Stimulated activated CD8-positive, alpha-beta memory T cell treated with anti-CD3 and anti-CD28 coated beads, Interleukin-15, amount 100 ng/mL, for 4 hours (primary cell): ENCODE measurements around the gene NOP14.
"Not testable (repeated sequence)": the region's sequence is repeated elsewhere in the genome, so short reads cannot be mapped to it uniquely, and the experiment has no call there.

ENCODE experiments used
- DNase-seq, 2 donors: peaks; one replicate each; pipeline ENCODE4 v3.0.0-alpha.2; 2020; ENCODE audit warnings: low read depth in 2 of 2

The NOP14 gene

DNA sequence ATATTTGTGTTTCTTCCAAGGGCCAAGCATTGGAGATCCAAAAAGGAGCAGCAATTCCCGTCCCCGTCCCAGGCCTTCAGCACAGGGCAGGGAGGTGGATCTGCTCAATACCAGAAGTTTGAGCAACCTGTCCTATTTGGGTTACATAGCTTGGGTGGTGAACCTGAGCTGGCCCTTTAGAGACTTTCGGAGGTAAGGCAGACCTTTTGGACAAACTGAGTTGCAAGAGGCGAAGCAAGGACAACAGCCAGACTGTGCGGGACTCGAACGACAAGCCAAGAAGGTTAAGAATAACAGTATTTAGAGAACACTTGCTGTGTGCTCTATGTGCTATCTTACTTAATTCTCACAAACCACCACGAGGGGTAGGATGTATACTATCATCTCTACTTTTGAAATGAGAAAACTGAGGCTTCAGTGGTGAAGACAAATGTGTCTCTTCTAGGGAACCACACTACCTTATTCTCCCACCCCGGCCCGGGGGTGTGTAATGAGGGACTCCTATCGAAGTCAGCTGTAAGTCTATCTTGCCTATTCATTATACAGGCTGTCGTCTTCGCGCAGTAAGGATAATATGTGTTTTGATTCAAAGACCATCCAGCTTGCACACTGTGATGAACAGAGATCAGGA is 1.3 kb downstream of the NOP14 start:
- no peak for DNase-seq

DNA sequence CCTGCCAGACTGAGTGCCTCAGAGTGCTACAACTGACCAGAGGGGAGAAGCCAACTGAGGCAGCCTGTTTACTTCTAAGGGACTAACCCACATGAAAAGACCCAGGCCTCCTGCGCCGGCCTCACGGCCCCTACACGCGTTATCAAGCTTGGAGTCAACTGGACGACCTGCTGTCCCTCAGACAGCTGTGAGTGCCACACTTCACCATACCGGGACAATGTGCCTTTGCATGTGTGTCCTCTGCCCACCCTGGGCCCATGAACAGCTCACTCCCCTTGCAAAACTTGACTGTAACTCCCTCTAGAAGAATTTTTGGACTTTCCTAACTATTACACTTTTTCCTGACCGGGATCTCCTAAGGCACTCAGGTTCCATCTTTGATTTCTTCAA is 1.8 kb downstream of the NOP14 start:
- no peak for DNase-seq

DNA sequence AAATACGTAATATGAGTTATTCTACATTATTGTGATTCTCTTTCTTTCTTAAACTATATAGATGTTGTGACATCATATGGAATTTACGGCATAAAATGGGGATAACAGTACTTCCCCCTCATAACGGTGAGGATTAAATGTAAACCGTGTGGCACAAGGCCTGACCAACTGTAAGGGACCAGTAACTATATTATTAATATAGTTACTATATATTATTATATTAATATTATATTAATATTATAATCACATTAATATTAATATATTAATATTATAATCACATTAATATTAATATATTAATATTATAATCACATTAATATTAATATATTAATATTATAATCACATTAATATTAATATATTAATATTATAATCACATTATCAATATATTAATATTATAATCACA is 2.8 kb downstream of the NOP14 start:
- not testable (repeated sequence) for DNase-seq

DNA sequence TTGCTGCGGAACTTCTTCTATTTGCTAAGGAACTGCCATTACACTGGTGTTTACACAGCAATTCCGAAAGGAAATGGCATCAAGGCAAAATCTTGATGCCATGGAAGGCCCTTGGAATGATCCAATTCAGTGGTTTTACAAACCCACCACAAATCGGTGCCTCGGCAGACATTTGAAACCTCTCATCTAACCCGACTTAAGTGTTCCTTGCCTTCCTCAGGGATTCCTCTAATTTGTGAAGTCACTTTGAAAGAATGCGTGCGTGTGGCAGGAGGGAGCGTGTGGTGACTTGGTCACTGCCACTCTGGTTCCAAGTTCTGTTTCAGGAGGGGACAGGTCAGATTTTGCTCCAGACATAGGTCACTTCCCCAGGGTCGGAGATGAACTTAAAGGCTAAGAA is 4.8 kb downstream of the NOP14 start:
- DNase-seq = no peak

DNA sequence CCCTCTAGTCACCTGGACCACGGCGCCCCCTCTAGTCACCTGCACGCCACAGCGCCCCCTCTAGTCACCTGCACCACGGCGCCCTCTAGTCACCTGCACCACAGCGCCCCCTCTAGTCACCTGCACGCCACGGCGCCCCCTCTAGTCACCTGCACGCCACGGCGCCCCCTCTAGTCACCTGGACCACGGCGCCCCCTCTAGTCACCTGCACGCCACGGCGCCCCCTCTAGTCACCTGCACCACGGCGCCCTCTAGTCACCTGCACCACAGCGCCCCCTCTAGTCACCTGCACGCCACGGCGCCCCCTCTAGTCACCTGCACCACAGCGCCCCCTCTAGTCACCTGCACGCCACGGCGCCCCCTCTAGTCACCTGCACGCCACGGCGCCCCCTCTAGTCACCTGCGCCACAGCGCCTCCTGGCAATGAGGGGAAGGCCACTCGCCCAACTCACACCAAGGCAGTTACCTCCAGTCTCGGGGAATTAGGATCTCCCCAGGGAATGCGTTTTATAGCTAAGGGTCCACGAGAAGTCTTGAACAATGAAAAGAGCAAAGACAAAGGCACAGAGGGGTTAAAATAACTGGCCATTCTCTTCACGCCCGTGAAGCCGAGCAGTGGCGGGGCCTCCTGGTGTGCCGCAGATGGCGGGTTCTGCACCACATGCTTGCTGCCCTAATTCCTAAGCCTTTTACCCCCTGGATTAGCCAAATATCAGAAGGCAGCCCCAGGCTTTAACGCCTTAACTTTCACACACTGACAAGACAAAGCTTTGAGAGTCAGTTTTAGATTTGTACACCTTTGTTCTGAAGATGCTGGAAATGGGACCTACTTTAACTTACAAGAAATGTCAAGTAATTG is 7.8 kb downstream of the NOP14 start:
- not testable (repeated sequence) for DNase-seq

DNA sequence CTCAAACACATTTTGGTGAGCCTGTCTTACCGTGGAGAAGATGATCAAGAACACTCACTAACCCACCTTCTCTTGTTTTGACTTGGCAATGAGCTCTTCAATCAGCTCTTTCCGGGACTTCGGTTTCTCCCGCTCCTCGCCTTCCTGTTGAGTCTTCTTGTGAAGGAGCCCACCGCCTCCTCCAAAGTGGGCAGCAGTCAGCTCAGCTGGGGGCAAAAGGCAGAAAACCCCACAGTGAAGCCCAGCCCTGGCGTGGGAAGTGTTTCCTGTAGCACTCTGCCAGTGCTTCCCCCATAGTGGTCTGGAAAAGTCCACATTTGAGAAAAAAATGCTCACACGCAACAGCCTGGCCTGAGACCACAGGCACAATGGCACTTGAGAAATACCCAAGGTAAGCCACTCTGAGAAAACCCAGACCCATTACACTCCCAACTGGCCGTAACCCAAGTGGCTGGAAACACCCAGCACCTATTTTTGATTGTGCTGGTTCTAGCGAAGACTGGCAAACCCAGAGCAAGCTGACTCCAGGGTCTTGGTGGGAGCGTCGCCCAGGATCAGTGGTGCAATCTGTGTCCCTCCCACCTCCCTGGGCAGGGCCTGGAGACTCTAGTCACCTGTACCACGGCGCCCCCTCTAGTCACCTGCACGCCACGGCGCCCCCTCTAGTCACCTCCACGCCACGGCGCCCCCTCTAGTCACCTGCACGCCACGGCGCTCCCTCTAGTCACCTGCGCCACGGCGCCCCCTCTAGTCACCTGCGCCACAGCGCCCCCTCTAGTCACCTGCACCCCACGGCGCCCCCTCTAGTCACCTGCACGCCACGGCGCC is 8.6 kb downstream of the NOP14 start:
- DNase-seq = no peak

DNA sequence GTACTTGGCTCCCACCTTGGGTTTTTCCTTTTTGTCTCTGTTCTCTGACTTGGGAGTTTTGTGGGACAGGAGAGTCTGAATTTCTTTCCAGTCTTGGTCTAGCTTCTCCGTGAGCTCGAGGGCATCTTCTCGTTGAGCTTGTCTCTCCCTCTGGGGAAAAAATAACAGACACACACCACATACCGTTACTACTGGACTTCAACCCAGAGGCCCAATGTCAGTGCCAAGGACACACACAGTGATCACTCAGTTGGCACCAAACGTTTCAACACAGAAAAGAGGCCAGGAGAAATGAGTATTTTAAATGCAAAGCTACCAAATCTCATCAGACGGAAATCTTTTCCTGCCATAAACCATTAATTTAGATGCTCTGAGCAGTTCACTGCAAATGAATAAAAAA is 9.7 kb downstream of the NOP14 start:
- no peak for DNase-seq

DNA sequence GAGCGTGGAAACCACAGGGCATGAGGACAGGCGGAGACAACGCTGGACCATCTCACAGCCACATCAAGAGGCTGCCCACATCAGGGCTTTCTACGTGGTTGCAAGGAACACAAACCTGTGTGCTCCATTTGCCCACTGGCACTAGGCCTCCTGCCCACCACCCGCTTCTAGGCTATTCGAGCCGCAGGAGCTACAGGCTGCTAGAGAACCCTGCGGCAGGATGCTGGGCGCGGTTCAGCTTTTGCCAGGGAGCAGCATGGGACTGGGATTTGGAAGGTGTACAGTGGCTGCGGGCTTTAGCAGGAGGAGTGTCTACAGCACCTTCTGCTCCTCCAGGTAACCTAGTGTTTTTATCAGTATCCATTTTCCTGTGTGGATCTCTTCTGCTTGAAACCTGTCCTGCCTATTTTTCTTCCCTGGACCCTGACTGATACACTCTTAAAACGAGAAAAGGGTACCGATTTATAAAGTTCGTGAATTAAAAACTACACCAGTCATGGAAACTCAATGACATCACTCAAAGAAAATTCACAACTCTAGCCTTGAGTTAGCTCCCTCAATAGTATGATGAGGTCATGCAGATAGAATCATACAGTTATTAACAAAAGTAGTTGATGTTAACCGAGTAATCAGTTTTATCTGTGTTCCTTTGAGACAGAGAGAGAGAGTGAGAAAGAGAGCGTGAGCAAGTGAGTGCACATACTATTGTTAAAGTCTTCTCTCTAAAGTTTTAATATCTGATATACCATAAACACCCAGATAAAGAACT is 12.8 kb downstream of the NOP14 start:
- no peak for DNase-seq

DNA sequence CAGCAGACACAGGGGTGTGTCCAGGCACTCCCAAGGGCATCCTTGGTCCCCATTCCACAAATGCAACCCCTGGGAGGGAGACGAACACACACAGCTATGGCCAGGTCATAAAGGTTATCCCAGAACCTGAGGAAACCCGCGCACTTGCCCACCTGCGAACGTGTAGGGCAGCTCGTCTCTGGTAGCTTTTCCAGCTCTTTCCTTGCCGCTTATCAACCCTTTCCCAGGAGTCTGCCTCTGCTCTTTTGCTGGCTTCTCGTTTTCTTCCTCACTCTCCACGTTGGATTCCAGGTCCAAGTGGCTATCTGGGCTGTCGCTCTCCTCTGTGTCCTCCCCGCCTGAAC is 13.5 kb downstream of the NOP14 start:
- no peak for DNase-seq

DNA sequence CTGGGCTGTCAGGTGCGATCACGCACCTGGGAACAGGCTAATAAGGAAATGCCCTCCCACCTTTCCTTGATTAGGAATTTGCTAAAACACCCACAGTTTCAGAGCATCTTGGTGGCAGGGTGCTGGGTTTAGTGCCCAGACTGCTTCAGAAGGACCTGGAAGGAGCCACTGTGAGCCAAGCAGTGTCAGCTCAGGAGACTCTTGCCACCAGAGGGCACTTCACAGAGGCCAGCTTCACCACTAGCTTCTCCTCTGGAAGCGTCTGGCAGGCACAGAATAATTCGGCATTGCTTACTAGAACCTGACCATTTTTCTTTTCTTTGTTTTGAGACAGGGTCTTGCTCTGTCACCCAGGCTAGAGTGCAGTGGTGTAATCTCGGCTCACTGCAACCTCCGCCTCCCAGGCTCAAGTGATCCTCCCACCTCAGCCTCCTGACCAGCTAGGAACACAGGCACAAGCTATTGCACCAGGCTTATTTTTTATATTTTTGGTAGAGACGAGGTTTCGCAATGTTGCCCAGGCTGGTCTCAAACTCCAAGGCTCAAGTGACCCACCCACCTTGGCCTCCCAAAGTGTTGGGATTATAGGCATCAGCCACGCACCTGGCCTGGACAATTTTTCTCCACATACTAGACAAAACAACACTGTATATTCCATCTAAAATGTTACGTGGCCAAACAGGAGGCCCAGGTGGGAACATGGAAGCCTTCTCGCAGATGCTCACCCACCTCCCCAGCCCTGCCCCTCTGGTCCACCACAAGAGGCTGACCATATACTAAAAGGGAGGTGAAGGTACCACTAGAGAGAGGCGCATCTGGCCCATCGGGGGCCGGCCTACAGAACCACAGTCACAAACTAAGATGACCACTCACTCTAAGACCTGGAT is 14.1 kb downstream of the NOP14 start:
- no peak for DNase-seq

DNA sequence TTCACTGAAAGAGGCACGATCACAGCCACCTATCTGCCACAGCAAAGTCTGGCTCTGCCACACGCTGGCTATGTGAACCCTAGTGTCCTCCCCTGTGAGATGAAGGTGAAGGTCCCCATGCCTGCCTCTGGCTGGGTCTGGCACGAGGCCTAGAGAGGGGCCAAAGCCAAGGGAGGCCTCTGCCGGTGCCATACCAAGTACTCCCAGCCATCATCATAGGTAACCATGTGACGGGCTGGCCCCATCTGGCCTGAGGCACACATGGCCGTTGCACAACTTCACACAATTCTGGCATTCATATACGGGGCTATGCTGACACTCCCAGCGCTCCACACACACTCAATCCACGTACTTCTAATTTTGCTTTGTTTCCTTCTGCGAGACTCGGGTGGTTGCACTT is 15.3 kb downstream of the NOP14 start:
- DNase-seq = no peak

DNA sequence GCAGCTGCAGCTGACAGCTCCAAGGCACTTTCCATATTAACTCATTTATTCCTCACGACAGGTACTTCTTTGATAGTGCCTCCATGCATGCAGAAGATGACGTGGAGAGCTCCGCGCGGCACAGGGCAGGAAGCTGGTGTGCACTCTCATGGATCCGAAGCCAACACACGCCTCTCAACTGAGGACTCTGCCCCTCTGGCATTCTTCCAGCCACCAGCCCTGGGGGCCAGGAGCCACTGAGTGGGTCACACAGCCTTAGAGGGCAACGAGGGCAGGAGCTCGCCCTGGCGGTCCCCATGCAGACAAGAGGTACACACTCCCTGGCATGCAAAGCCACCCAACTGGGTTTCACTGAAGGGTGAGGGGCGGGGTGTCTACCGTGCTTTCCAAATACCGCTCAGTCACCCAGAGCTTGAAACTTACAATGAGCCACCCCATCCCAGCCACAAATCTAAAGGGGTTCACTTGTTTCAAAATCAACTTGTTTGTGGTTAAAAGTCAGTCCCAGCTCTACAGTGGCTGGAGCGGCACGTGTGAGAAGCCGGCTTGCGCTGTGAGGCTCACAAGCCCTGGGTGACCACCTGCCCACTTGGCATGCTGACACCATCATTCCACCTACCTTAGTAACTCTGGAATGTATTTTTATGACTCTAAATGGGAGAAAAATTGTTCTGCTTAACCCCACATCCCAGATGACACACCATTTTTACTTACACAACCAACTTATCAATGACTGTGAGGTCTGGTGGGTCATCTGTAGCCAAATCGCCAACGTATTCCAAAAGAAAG is 16.2 kb downstream of the NOP14 start:
- no peak for DNase-seq

DNA sequence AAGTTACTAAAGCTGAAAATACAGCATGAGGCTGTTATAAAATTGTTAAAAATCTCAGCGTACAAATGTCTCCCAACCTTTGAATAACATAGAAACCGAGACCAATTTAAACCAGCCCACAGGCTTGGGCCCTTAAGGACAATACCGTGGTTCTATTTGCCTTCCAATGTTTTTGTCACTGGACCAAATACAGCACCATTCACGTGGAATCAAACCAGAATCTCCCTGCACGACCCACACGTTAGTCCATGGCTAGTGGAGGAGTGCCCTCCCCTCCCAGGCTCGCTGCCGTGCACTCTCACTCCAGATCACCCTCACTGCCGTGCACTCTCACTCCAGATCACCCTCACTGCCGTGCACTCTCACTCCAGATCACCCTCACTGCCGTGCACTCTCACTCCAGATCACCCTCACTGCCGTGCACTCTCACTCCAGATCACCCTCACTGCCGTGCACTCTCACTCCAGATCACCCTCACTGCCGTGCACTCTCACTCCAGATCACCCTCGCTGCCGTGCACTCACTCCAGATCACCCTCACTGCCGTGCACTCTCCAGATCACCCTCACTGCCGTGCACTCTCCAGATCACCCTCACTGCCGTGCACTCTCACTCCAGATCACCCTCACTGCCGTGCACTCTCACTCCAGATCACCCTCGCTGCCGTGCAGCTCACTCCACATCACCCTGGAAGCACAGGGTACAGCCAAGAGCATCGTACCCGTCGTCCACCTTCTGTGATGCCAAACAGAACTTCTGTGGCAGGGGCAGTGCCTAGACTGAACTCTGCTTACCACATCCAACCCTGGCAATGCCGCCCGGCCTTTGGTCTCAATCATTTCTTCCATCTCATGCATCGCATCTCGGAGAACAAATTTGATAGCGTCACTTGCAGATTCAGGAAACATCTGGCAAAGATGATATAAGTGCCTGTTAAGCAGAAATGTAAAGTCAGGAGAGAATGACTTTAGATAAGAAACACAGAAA is 17.3 kb downstream of the NOP14 start:
- not testable (repeated sequence) for DNase-seq

DNA sequence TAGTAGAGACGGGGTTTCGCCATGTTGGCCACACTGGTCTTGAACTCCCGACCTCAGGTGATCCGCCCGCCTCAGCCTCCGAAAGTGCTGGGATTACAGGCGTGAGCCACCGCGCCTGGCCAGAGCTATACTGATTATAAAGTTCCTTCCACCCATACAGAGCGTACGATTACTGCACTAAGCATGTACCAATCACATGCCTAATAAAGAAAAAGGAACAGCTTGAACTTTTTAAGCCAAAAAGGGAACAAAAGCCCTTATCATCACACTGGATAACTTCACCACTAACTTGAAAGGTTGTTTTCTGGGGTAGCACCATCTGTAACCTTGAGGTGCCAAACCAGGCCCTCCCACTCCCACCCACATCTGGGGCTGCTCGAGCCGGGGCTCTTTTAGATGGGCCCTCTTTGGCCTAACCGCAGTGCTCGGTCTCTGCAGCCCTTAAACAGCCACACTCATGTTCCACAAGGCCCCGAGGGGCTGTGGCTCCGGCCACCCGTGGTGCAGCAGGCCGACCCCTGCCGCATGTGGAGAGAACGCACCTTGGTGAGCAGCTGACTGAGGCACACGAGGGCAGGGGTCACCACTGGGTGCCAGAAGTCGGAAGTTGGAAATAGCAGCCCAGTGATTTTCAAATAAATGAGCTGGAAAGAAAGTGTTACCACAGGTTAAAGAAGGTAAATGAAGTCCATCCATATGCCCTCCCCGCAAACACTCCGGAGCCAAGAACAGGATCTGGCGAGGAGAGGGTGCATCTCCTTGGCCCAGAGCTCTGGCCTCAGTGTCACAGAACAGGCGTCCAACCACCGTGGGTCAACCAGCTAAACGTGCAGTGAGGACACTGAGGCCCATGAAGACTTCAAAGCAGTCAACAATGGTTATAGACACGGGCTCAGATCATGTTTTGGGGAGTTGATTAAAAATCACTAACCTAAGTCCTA is 18.4 kb downstream of the NOP14 start:
- DNase-seq = no peak

DNA sequence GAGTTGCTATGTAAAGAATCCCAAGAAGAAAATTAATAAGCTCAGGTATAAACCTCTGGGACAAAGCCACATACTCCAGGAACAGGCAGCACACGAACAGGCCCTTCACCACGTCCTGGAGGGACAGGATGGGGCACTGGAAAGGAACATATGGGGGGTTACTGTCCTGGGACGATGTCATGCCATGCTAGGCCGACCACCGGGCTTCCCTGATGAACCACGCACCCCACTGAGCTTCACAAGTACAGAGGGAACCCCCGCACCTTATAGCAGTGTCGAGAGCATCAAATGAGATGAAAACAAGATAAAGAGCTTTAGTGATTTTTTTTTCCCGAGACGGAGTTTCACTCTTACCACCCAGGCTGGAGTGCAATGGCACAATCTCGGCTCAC is 19.1 kb downstream of the NOP14 start:
- no peak for DNase-seq

DNA sequence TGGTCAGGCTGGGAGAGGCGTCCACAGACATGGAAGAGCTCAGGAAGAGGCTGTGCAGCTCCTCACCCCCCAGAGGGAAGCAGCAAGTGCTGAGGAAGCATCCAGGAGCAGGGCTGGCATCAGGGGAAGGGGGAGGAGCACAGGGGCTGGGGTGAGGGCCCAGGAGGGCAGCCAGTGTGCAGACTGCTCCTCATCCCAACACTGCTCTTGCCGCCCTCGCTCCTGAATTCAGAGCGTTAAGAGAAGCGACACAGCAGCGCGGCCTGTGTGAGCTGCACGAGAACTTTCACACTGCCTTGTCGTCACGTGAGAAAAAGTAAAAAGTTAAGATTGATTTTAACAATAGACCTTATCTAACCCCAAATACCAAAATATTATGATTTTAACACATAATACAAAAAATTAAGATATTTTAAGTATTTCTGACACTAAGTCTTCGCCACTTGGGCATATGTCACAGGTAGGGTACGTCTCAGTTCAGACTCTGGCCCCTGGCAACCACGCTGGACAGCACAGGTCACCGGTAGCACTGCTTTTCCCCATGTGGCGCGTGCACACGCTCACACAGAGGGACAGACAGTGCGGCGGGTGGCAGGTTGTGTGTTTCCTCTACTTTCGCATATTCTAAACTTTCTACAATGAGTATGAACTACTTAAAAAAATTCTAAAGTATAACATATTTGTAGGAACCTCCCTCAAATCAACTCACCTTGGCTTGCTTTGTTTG is 19.7 kb downstream of the NOP14 start:
- DNase-seq = no peak
